ENCODE data around the gene UNC13D.
"Not testable (repeated sequence)": the region's sequence is repeated elsewhere in the genome, so short reads cannot be mapped to it uniquely, and the experiment has no call there.

DNA sequence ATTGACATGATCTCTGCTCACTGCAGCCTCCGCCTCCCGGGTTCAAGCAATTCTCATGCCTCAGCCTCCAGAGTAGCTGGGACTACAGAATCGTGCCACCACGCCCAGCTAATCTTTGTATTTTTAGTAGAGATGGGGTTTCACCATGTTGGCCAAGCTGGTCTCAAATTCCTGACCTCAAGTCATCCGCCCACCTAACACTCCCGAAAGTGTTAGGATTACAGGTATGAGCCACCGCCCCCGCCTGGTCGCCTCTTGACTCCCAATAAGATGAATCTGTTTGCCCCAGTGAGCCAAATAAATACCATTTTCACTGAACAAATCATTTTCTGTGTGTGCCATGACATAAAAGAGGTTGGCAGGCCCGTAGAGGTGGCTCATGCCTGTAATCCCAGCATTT is 15.2 kb upstream of the UNC13D start:
- TF ChIP-seq TAF1 (IDR thresholded peaks at IDR 0.05; ENCODE audit: low read depth); EP300 (IDR thresholded peaks at IDR 0.05; ENCODE audit: borderline replicate concordance); RAD21 (IDR thresholded peaks at IDR 0.05; ENCODE audit: low read depth); CEBPB (IDR thresholded peaks at IDR 0.05); CREB1 (IDR thresholded peaks at IDR 0.05; ENCODE audit: low read depth); YY1 (IDR thresholded peaks at IDR 0.05; ENCODE audit: low read depth); ZBTB7A (IDR thresholded peaks at IDR 0.05; ENCODE audit: low read depth); TCF12 (IDR thresholded peaks at IDR 0.05; ENCODE audit: low read depth); TEAD4 (IDR thresholded peaks at IDR 0.05); FOXM1 (IDR thresholded peaks at IDR 0.05; ENCODE audit: borderline replicate concordance, low read depth): not testable (repeated sequence)
- TF ChIP-seq, protein P1, sequence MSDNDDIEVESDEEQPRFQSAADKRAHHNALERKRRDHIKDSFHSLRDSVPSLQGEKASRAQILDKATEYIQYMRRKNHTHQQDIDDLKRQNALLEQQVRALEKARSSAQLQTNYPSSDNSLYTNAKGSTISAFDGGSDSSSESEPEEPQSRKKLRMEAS (IDR thresholded peaks at IDR 0.05): not testable (repeated sequence)
- TF ChIP-seq, protein P2, sequence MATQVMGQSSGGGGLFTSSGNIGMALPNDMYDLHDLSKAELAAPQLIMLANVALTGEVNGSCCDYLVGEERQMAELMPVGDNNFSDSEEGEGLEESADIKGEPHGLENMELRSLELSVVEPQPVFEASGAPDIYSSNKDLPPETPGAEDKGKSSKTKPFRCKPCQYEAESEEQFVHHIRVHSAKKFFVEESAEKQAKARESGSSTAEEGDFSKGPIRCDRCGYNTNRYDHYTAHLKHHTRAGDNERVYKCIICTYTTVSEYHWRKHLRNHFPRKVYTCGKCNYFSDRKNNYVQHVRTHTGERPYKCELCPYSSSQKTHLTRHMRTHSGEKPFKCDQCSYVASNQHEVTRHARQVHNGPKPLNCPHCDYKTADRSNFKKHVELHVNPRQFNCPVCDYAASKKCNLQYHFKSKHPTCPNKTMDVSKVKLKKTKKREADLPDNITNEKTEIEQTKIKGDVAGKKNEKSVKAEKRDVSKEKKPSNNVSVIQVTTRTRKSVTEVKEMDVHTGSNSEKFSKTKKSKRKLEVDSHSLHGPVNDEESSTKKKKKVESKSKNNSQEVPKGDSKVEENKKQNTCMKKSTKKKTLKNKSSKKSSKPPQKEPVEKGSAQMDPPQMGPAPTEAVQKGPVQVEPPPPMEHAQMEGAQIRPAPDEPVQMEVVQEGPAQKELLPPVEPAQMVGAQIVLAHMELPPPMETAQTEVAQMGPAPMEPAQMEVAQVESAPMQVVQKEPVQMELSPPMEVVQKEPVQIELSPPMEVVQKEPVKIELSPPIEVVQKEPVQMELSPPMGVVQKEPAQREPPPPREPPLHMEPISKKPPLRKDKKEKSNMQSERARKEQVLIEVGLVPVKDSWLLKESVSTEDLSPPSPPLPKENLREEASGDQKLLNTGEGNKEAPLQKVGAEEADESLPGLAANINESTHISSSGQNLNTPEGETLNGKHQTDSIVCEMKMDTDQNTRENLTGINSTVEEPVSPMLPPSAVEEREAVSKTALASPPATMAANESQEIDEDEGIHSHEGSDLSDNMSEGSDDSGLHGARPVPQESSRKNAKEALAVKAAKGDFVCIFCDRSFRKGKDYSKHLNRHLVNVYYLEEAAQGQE (IDR thresholded peaks at IDR 0.05; ENCODE audit: low read depth): not testable (repeated sequence)
- peak; percentile 47; the same call in 1 of the 2 replicates for TF ChIP-seq EGR1 (IDR thresholded peaks at IDR 0.05)
- TF ChIP-seq, protein P3, sequence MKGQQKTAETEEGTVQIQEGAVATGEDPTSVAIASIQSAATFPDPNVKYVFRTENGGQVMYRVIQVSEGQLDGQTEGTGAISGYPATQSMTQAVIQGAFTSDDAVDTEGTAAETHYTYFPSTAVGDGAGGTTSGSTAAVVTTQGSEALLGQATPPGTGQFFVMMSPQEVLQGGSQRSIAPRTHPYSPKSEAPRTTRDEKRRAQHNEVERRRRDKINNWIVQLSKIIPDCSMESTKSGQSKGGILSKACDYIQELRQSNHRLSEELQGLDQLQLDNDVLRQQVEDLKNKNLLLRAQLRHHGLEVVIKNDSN (IDR thresholded peaks at IDR 0.05): not testable (repeated sequence)

All from Ishikawa (cell line).